NCI-H460 (cell line): ENCODE results near the gene HSF2BP. TPM values are rescaled to one million over a fixed set of nuclear protein-coding genes. Genes with fewer than 3 reads are reported as not detected.
"Not testable (repeated sequence)": the region's sequence is repeated elsewhere in the genome, so short reads cannot be mapped to it uniquely, and the experiment has no call there.

ENCODE experiments used
- DNase-seq: peaks from one replicate; pipeline ENCODE4 v3.0.0-alpha.2; 2016; ENCODE audit warnings: low read depth; ENCODE audit errors: extremely low read depth
- total RNA-seq: library from RNA; depleted of rRNA; stranded (reverse); fragments of >200 nt; shearing (Covaris generic); gene quantifications from 2 replicates; pipeline ENCODE4 v1.2.3, GENCODE V29; 2014

HSF2BP gene
- total RNA-seq, 1 experiment from 2014 or later = 1.1 TPM

GRCh38 chr21:43653626-43654025 is 5.7 kb downstream of the HSF2BP start:
- no peak for DNase-seq

GRCh38 chr21:43652616-43653015 is 6.7 kb downstream of the HSF2BP start:
- DNase-seq = no peak

DNA sequence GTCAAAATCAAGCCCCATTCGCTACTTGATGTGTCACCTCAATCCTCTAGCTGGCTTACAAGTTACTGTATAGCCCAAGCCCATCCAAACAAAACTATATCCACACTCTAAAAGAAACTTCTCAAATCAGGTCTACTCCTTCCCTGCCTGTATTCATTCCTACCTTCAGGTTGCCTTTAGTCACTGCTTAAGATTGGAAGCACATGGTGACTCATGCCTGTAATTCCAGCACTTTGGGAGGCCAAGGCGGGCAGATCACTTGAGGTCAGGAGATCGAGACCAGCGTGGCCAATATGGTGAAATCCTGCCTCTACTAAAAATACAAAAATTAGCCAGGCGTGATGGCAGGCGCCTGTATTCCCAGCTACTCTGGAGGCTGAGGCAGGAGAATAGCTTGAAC is 7.4 kb downstream of the HSF2BP start:
- DNase-seq = not testable (repeated sequence)

GRCh38 chr21:43648171-43648570 is 11.1 kb downstream of the HSF2BP start:
- DNase-seq = no peak

DNA sequence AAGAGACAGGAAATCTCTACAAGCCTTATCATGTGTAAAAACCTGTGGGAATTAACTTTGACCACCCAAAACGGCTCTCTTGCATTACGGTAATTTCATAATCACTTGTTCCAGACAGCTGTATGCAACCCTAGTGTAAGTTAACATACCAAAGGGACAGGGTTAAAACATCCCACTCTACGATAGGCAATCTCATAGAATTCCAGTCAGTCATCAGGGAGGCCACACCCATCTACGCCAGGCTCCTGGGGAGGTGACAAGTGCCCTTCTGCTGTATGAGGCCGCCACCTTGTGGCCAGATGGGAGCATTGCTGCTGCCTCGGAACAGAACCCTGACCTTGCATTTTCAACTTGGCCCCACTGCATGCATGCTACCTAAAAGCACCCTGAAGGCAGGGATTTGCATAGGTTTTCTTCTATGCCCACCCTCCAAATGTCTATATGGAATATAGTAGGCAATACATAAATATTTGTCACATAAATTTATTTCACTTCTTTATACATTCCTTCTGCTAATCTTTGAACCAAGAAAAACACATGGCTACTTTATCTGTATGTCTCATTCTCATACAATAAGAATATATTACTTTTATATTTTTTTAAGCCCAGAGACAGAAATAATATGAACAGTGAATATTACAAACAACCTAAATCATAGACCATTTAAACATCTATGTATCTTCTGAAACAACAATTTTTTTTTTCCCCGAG is 12.6 kb downstream of the HSF2BP start:
- peak; percentile 95 for DNase-seq

GRCh38 chr21:43645976-43646375 is 13.3 kb downstream of the HSF2BP start:
- no peak for DNase-seq

DNA sequence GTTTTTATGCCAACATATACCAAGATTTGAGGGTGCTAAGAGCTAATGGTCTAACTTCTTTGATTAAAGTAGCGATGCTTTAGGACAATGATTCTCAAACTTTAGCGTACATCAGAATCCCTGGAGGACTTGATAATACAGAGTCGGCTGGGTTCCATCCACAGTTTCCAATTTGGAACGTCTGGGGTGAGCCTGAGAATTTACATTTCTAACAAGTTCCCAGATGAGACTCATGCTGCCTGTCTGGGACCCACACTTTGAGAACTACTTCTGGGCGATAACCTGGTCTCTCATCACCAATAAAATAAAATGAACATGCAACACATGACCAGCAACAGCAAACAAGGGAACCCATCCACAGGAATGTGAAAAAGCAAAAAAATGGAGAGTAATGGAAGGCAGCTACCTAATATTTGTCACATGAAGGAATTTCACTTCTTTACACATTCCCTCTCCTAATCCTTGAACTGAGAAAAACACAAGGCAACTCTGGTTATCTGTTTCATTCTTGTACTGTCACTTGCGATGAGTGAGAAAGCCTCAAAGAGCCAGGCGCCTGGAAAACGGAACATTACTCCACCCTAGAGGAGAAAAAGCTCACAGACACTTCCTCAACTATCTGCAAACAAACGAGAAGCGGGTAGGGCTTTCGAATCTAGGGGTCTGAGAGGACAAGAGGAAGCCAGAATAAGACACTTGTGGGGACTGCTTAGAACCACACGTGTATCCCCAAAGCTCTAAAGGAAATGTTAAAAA is 14.0 kb downstream of the HSF2BP start:
- peak; percentile 86 for DNase-seq

DNA sequence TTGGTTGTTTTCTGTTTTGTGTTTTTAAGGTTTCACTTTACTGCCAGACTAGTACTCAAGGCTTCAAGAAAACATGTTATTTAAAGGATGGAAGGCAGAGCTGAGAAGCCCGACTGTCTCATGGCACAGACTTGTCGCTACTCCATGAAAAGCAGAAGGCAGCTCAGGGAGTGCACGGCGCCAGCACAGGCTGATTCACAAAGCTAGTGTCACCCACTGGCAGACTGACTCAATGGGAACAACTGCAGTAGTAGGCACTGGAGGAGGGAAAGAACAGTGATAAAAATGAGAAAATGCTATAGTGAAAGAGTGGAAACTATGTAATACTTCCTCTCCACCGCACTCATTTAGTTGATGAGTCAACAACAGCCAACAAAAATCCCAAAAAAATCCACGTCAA is 14.7 kb downstream of the HSF2BP start:
- peak; percentile 62 for DNase-seq

DNA sequence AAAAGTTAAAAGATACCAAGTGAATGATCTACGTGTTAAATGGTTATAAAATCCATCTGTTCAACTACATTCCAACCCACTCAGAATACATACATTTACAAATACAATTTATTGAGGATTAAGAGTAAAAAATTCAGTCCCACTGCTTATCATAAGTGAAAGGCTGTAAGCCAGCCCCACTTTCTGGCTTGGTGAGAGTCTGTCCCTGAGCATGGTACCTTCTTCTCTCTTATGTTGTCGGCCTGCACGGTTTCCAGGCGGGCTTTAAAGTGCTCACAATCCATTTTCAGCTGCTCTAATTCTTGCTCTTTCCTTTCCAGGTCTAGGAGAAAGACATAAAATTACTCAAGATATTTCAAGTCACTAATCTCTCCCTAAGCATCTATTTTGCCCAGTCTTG is 15.2 kb downstream of the HSF2BP start:
- no peak for DNase-seq

- DNase-seq = no peak
Observed at GRCh38 chr21:43643193-43643592, 16.1 kb downstream of the HSF2BP start.

DNA sequence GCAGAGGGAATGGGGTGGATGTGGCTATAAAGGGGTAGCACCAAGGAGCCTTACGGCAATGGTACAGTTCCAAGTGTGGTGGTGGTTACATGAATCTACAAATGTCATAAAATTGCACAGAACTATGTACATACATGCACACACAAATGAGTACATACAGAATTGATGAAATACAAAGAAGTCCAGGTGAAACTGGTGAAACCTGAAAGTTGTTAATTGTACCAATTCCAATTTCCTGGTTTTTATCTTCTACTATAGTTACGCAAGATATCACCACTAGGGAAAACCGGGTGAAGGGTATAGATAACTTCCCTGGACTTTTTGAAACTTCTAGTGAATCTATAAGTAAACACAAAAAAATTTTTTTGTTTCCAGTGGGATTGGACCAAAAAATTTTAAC is 18.9 kb downstream of the HSF2BP start:
- DNase-seq = no peak

DNA sequence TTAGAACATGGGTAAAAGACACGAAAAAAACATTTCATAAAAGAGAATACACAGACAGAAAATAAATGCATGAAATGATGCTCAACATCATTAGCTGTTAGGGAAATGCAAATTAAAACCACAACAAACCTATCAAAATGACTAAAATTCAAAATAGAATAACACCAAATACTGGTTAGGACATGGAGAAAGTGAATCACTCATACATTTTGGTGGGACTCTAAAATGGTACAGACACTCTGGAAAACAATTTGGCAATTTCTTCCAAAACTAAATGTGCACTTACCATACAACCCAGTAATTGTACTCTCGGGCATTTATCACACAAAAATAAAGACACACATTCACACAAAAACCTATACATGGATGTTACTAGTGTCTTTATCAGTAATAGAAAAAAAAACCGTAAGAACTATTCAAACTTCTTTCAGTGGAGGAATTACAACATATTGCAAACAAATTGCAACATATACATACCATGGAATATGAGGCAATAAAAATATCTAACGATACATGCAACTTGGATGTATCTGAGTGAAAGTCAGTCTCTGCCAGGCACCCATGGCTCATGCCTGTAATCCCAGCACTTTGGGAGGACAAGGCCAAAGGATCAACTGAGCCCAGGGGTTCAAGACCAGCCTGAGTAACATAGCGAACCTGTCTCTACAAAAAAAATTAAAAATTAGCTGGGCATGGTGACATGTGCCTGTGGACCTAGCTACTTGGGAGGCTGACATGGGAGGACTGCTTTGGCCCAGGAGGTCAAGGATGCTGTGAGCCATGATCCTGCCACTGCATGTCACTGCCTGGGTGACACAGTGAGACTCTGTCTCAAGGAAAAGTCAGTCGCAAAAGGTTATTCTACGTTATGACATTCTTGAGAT is 19.6 kb downstream of the HSF2BP start:
- DNase-seq = peak; percentile 68

GRCh38 chr21:43637530-43638158 is 21.6 kb downstream of the HSF2BP start:
- DNase-seq = no peak

DNA sequence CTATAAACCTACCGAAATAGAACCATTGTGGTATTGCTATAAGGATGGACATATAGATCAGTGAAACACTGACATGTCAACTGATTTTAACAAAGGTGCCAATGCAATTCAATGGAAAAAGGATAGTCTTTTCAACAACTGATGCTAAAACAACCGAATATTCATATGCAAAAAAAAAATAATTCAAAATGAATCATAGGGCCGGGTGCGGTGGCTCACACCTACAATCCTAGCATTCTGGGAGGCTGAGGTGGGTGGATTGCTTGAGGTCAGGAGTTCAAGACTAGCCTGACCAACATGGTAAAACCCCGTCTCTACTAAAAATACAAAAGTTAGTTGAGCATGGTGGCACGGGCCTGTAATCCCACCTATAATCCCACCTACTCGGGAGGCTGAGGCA is 23.9 kb downstream of the HSF2BP start:
- DNase-seq = no peak

DNA sequence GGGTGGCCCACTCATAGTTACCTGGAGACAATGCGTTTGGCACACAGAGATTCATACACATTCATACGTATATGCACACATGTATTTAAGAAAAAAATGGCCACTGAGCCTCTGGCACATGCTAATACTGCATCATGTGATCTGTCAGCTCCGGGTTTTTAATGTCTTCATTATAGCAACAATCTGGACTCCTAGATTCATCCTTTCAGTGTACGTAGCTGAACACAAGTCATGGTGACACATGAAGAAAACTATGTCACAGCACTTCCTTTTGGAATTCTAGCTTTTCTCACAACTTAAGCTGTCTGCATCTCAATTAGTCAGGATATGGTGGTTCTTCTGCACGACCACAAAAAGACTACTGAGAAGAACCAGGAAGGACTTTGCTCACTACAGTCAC is 24.7 kb downstream of the HSF2BP start:
- no peak for DNase-seq

DNA sequence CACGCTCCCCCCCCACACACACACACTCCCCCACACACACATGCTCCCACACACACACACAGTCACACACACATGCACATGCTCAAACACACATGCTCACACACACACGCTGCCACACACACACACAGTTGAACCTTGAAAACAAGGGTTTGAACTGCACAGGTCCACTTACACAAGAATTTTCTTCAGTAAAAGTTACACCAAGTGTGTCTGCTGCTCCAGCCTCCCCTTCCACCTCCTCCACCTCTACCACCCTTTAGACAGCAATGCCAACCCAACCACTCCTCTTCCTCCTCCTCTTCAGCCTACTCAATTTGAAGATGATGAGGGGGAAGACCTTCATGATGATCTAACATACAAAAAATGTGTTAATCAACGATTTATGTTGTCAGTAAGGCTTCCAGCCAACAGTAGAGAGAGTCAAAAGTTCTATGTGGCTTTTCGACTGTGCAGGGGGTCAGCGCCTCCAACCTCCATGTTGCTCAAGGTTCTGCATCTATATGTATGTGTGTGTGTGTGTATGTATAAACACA is 26.8 kb downstream of the HSF2BP start:
- no peak for DNase-seq

GRCh38 chr21:43631411-43632107 is 27.7 kb downstream of the HSF2BP start:
- no peak for DNase-seq

GRCh38 chr21:43627527-43627926 is 31.8 kb downstream of the HSF2BP start:
- DNase-seq = no peak

DNA sequence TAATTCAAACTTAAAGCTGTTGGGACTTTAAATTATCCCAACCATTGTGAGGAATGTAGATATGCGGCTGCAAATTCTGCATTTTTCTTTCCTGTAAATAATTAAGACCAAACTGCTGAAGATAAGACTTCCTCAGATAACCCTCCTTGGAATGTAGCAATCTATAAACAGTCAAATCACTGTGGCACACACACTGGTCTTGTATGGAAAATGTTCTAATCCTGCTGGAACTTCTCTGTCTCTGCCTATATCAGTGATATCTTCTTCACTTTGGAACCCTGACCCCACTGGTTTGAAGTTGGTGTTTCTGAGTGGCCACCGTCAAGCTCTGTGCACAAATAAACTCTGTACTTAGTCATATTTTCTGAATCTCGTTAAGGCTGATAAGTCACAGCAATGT is 32.9 kb downstream of the HSF2BP start:
- no peak for DNase-seq

GRCh38 chr21:43624339-43624738 is 34.9 kb downstream of the HSF2BP start:
- DNase-seq = no peak
